ENCODE results near the gene BCL2L11.

BCL2L11 gene

GRCh38 chr2:111135910-111136297, 15.2 kb downstream of the BCL2L11 start:
- no peak overlapping the region for H3K4me3 ChIP-seq (ENCODE audit: low read length)
- DNase-seq (ENCODE audit: low read depth), result no peak
- TF ChIP-seq CTCF (IDR thresholded peaks at IDR 0.05; ENCODE audit: insufficient read depth, low read depth, low read length, missing control alignments), result no peak

- DNase-seq (ENCODE audit: low read depth), result no peak
- no peak for TF ChIP-seq CTCF (IDR thresholded peaks at IDR 0.05; ENCODE audit: insufficient read depth, low read depth, low read length, missing control alignments)
- no peak overlapping the region for H3K4me3 ChIP-seq (ENCODE audit: low read length)
These were observed 18.1 kb downstream of the BCL2L11 start for GRCh38 chr2:111138839-111139238.

GRCh38 chr2:111139637-111140317, 19.1 kb downstream of the BCL2L11 start:
- peak; percentile 76 for DNase-seq (ENCODE audit: low read depth)
- TF ChIP-seq CTCF (IDR thresholded peaks at IDR 0.05; ENCODE audit: insufficient read depth, low read depth, low read length, missing control alignments), result no peak
- H3K4me3 ChIP-seq (ENCODE audit: low read length), result no peak overlapping the region

GRCh38 chr2:111140815-111141214, 20.1 kb downstream of the BCL2L11 start:
- H3K4me3 ChIP-seq (ENCODE audit: low read length), result no peak overlapping the region
- peak; percentile 47 for DNase-seq (ENCODE audit: low read depth)
- no peak for TF ChIP-seq CTCF (IDR thresholded peaks at IDR 0.05; ENCODE audit: insufficient read depth, low read depth, low read length, missing control alignments)

- no peak for DNase-seq (ENCODE audit: low read depth)
- TF ChIP-seq CTCF (IDR thresholded peaks at IDR 0.05; ENCODE audit: insufficient read depth, low read depth, low read length, missing control alignments), result no peak
These were observed 21.4 kb downstream of the BCL2L11 start for GRCh38 chr2:111142101-111142500.

GRCh38 chr2:111143107-111143842, 22.6 kb downstream of the BCL2L11 start:
- TF ChIP-seq CTCF (IDR thresholded peaks at IDR 0.05; ENCODE audit: insufficient read depth, low read depth, low read length, missing control alignments), result no peak
- DNase-seq (ENCODE audit: low read depth), result no peak
- no peak overlapping the region for H3K4me3 ChIP-seq (ENCODE audit: low read length)

More at GRCh38 chr2:111142101-111142500, 21.4 kb downstream of the BCL2L11 start:
- no peak overlapping the region for H3K4me3 ChIP-seq (ENCODE audit: low read length)
